Mucosa of rectum (tissue), 2 donors: ENCODE results near the gene NDUFAF8.

Source experiments
- H3K27ac ChIP-seq, 2 donors: one replicate each; pipeline ENCODE4 v1.7.0; 2013; ENCODE audit warnings: inconsistent platforms in 2 of 2, low read depth in 2 of 2, low read length in 2 of 2
- H3K27me3 ChIP-seq, 2 donors: one replicate each; pipeline ENCODE4 v1.7.0; 2013; ENCODE audit warnings: low read length in 2 of 2; ENCODE audit not compliant: control insufficient read depth in 2 of 2, insufficient read depth in 2 of 2
- H3K36me3 ChIP-seq, 2 donors: one replicate each; pipeline ENCODE4 v1.7.0; 2013; ENCODE audit warnings: low read length in 2 of 2; ENCODE audit not compliant: control insufficient read depth in 2 of 2, insufficient read depth in 2 of 2
- H3K4me1 ChIP-seq, 2 donors: one replicate each; pipeline ENCODE4 v1.7.0; 2013; ENCODE audit warnings: low read length in 2 of 2, mild to moderate bottlenecking in 1 of 2; ENCODE audit not compliant: control insufficient read depth in 2 of 2, insufficient read depth in 2 of 2
- H3K4me3 ChIP-seq, 2 donors: one replicate each; pipeline ENCODE4 v1.7.0; 2013; ENCODE audit warnings: low read length in 2 of 2
- H3K9ac ChIP-seq, 2 donors: one replicate each; pipeline ENCODE4 v1.7.0; 2013; ENCODE audit warnings: low read length in 2 of 2, low read depth in 1 of 2, mild to moderate bottlenecking in 1 of 2
- H3K9me3 ChIP-seq, 2 donors: one replicate each; pipeline ENCODE4 v1.7.0; 2013; ENCODE audit warnings: low read length in 2 of 2; ENCODE audit not compliant: control insufficient read depth in 2 of 2
- donor health status: healthy.
- donor health status: Normal muscosa, but diverticular disease.

The NDUFAF8 gene

DNA sequence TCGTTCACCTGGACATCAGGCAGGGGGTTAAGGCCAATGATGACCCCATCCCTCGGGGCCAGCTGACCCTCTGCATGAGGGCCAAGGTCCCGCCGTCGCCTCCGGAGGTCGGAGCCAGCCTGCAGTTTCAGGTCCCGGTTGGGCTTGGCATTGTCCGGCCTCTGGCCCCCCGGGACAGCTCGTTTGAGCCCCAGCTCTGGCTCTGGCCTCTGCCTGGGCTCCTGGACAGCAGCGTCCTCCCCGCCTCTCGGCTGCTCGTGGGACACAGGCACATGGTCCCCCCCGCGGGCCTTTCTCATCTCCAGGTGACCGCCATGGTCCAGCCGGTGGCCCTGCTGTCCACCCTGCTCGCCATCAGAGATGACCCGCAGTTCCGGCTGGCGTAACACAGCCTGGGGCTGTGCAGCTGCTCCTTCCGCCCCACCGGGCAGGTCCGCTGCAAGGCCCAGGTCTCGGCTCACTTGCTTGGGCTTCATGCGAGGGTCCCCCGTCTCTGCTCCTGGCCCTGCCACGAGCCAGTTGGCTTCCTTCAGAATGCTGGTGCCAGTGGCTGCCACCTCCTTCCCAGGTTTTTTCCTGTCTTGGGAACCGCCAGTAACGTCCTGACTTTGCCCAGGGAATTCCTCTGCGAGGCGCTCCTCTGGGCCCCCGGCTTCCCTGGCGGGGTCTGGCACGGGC, 6.7 kb downstream of the NDUFAF8 start:
- H3K9me3 ChIP-seq = no peaks in the 10 kb centered on the region
- H3K9ac ChIP-seq = no peak overlapping the region
- peaks cover 6 to 9% of the 10 kb centered on the region in 2 donors for H3K4me1 ChIP-seq
- H3K27me3 ChIP-seq = no peaks in the 10 kb centered on the region
- H3K36me3 ChIP-seq = peaks cover 4 to 20% of the 10 kb centered on the region in 2 donors
- no peak overlapping the region for H3K4me3 ChIP-seq
- H3K27ac ChIP-seq = no peak overlapping the region

DNA sequence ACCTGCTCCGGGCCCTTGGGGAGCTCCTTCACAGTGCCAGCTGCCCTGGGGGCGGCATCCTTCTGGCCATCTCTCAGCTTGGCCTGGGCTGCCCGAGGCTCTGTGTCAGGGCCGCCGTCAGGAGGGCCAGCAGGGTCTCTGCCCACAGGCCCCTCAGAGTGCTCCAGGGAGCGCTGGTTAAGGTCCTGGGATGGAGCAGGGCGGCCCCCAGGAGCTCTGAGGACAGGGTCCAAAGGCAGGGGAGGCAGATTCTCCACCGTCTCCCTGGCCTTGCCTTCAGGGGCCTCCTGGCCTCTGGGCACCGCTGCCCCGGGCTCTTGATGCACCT, 7.2 kb downstream of the NDUFAF8 start:
- Histone ChIP-seq H3K27me3 (no peaks in the 10 kb centered on the region), H3K27ac (no peak overlapping the region), H3K36me3 (peaks cover 4 to 16% of the 10 kb centered on the region in 2 donors), H3K9me3 (no peaks in the 10 kb centered on the region), H3K4me3 (no peak overlapping the region), H3K4me1 (peaks cover 9 to 14% of the 10 kb centered on the region in 2 donors), H3K9ac (no peak overlapping the region)

DNA sequence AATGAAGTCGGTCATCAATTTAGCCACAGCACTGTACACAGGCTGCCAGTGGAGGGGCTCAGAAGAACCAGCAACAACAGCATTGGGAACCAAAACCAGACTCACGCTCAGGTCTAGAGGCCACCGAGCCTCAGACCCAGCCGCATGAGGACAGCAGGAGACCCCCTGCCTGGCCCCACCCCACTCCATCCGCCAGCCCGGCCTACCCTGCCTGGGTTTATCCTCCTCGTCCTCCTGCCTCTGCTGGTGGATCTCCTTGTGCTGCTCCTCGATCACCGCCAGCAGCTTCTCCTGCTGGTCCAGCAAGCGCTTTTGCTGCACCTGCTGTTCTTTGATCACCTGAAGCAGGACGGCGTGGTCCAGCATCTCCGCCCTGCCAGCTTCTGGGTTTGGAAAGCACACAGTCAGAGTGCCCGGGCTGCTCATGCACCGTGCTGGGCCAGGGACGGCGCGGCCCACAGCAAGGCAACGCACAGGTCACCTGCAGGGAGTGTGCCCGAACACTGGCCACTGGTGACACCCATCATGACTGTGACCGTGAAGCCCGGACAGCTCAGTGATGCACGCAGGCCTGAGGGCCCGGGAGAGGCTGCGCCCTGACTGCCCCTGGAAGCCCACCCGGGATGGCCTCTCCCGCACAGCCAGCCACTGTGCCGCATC, 7.7 kb downstream of the NDUFAF8 start:
- Histone ChIP-seq H3K36me3 (peaks cover 4 to 14% of the 10 kb centered on the region in 2 donors), H3K27ac (no peak overlapping the region), H3K27me3 (no peaks in the 10 kb centered on the region), H3K9me3 (no peaks in the 10 kb centered on the region), H3K4me1 (peaks cover 11 to 18% of the 10 kb centered on the region in 2 donors), H3K4me3 (no peak overlapping the region), H3K9ac (no peak overlapping the region)

DNA sequence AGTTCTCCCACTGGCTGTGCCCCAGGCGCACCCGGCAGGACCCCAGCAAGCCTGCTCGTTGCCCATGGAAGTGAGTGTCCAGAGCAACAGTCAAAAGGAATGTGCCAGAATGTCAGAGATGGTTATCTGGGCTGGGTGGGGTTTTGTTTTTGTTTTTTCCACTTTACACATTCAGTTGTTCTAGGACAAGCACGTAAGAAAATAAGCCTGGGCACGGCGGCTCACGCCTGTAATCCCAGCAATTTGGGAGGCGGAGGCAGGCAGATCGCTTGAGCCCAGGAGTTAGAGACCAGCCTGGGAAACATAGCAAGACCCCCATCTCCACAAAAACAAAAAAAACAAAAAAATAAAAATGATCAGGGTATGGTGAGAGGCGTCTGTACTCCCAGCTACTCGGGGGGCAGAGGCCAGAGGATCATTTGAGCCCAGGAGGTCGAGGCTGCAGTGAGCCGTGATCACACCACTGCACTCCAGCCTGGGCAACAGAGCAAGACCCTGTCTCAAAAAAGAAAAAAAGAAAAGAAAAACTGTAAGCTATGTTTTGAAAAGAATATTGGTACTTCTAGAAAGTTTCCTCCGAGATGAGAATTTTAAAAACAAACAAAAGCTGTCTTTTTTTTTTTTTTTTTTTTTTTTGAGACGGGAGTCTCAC, 8.3 kb downstream of the NDUFAF8 start:
- Histone ChIP-seq H3K27me3 (no peaks in the 10 kb centered on the region), H3K4me3 (no peak overlapping the region), H3K9me3 (no peaks in the 10 kb centered on the region), H3K27ac (no peak overlapping the region), H3K9ac (no peak overlapping the region), H3K4me1 (peaks cover 18 to 25% of the 10 kb centered on the region in 2 donors), H3K36me3 (peaks cover 8 to 18% of the 10 kb centered on the region in 2 donors)

DNA sequence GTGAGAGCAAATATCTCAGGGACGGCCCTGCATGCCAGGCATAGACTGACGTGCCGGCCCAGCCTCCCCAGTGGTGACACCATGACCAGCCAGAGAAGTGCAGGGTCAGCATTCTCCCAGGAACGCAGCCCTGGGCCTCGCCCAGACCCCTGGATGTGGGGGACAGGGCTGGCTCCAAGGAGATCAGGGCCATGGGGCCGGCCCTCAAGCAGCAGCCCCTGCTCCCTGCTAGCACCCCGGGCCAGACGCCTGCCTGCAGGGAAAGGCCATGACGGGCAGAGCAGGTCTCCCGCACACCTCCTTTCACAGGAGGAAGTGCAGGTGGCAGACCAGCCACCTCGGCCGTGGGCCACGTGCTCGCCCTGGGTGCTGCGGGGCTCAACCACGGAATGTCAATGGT, 9.5 kb downstream of the NDUFAF8 start:
- no peak overlapping the region for H3K4me3 ChIP-seq
- H3K4me1 ChIP-seq = peaks cover 26 to 33% of the 10 kb centered on the region in 2 donors
- no peak overlapping the region for H3K9ac ChIP-seq
- H3K9me3 ChIP-seq = no peaks in the 10 kb centered on the region
- no peaks in the 10 kb centered on the region for H3K27me3 ChIP-seq
- H3K27ac ChIP-seq = no peak overlapping the region
- peaks cover 8 to 21% of the 10 kb centered on the region in 2 donors for H3K36me3 ChIP-seq

DNA sequence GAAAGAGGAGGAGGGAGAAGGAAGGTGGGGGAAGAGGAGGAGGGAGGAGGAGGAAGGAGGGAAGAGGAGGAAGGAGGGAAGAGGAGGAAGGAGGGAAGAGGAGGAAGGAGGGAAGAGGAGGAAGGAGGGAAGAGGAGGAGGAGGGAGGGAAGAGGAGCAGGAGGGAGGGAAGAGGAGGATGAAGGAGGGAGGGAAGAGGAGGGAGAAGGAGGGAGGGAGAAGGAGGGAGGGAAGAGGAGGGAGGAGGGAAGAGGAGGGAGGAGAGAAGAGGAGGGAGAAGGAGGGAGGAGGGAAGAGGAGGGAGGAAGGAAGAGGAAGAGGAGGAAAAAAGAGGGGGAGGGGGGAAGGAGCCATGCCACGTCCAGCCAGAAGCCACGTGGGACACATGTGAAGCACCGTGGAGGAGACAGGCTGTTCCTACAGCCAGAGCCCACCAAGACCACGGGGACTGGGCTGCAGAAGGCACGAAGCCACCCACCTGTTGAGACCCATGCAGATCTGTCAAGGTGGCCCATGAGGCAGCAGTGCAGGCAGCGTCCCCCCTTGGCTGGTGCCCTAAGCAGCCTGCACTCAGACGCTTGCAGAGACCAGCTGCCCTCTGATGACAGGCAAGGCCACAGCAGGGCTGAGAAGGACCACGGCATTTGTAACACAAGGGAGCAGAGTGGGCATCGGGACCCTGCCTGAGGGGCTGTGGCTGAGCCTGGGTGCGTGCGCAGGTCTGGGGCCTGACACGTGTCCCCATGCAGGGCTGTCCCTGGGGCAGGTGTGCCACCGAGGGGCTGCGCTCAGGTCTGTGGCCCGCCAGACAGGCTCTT, 10.3 kb downstream of the NDUFAF8 start:
- no peaks in the 10 kb centered on the region for H3K27me3 ChIP-seq
- peaks cover 26 to 33% of the 10 kb centered on the region in 2 donors for H3K4me1 ChIP-seq
- H3K36me3 ChIP-seq = peaks cover 8 to 21% of the 10 kb centered on the region in 2 donors
- H3K9ac ChIP-seq = no peak overlapping the region
- no peak overlapping the region for H3K27ac ChIP-seq
- H3K4me3 ChIP-seq = no peak overlapping the region
- H3K9me3 ChIP-seq = no peaks in the 10 kb centered on the region

DNA sequence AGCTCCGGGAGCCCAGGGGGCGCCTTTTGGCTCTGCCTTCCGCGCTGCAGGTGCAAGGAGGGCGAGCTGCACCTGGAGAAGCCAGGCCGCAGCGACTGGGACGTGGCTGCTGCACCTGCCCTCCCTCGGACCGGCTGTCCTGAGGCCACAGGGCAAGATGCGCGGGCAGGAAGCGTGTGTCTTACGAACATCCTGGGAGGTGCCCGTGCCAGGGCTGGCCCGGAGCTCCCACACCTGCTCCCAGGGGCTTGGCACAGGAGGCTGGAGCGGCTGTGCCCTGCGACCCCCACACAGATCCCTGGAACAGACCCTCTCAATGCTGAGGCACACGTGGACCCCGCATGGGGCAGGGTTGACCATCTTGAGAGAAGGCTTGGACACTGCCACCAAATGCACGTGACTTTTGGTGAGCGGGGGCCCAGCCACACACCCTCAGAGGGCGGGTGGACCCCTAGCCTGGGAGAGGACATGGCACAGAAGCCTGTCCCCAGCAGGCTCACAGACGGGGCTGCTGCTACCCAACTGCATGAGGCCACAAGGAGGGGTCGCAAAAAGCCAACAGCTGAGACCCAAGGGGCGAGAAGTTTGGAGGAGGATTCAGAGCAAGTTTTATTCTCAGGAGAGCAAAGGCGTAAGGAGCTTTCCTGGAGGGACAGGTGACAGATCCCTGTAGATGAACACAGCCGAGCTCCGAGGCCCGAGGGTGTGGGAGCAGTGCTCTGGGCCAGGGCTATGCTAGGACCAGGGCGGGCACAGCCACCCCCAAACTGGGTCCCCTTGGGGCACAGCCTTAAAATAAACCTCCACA, 11.4 kb downstream of the NDUFAF8 start:
- Histone ChIP-seq H3K27me3 (no peaks in the 10 kb centered on the region), H3K27ac (peak overlapping the region; percentile 60 to 61), H3K36me3 (peaks cover 8 to 21% of the 10 kb centered on the region in 2 donors), H3K4me1 (peaks cover 34 to 38% of the 10 kb centered on the region in 2 donors), H3K4me3 (no peak overlapping the region), H3K9ac (peak overlapping the region in 1 of 2 donors; percentile 19), H3K9me3 (no peaks in the 10 kb centered on the region)

DNA sequence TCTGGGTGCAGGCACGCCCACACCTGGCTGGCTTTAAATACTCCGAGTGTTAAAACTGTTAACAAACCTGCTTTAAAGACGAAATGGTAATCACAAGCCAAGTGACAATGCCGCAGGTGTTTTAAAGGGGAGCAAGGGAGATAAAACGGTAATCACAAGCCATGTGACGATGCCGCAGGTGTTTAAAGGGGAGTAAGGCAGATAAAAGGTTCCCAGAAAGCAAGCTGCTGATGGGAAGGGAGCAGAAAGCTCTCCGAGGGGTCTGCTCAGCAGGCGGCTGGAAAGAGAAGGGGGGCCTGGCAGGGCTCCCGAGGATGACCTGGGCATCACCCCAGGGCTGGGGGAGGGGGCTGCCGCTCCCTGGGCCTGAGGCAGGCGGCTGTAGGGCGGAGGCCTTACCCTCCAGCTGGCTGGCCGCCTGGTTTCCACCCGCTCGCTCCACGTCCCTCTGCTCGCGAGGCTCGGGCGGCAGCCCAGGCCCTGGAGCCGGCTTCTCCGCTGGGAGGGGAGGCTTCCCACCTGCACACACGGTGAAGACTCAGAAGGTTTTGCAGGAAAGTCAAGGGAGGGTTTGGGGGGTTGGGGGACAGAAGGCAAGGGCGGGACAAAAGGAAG, 12.1 kb downstream of the NDUFAF8 start:
- Histone ChIP-seq H3K9me3 (no peaks in the 10 kb centered on the region), H3K36me3 (peaks cover 6 to 21% of the 10 kb centered on the region in 2 donors), H3K27me3 (no peaks in the 10 kb centered on the region), H3K9ac (peak overlapping the region in 1 of 2 donors; percentile 19), H3K4me1 (peaks cover 34 to 38% of the 10 kb centered on the region in 2 donors), H3K4me3 (no peak overlapping the region), H3K27ac (peak overlapping the region; percentile 60 to 61)

DNA sequence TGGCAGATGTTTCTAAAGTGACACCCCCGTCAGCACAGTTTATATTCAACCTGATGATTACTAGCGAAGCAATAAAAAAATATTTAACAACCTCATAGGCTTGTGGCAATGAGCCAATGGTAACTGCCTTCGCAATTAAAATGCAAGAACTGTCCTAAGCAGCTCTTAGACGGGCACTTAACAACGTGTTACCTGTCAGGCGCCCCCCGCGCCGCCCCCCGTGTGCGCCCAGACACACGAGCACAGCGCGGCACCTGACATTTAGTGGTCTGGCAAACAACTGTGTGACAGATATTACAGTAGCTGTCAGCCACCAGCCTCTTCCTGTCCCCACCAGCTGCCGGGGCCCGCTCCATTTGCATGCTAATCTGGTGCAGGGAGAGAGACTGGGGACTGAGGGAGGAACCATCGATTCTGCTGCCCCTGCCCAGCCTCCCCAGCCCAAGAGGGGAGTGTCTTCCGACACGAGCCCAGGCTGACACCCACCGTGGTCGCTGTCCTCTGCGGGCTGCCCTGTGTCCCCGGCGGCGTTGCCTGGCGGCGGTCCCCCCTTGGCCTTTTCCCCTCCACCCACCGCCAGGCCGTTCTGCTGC, 12.7 kb downstream of the NDUFAF8 start:
- Histone ChIP-seq H3K9ac (peak overlapping the region in 1 of 2 donors; percentile 35), H3K27ac (peak overlapping the region; percentile 60 to 61), H3K36me3 (peaks cover 6 to 20% of the 10 kb centered on the region in 2 donors), H3K4me1 (peaks cover 34 to 38% of the 10 kb centered on the region in 2 donors), H3K9me3 (no peaks in the 10 kb centered on the region), H3K4me3 (no peak overlapping the region), H3K27me3 (no peaks in the 10 kb centered on the region)
